ENCODE results near the gene FBXO22.

DNA sequence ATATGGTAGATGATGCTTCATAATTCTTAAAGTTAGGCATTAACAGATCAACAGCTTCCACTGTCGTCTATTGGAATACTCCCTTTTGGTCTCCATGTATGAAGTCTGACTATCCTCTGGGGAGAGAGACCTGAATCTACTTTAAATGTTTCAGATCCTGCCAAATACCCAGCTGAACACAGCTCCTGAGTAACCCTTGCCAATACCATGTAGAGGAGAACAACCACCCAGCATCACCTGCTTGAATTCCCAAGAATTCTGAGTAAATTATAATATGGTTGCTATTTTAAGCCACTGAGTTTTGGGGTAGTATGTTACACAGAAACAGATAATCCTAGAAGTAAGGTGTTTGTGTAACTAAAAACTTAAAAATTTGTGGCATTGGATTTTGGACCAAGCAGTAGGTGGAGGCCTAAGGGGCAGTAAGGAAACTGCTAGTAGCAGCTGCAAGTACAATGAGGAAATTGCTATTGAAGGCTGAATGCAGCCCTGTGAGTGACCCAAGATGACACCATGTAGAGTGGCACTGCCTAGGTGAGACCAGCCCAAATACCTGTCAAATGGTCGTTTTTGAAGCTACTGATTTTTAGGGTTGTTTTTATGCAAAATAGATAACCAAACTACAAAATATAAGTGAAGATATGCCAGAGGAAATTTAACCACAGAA, 77.6 kb downstream of the FBXO22 start:
- TF ChIP-seq, protein P1, sequence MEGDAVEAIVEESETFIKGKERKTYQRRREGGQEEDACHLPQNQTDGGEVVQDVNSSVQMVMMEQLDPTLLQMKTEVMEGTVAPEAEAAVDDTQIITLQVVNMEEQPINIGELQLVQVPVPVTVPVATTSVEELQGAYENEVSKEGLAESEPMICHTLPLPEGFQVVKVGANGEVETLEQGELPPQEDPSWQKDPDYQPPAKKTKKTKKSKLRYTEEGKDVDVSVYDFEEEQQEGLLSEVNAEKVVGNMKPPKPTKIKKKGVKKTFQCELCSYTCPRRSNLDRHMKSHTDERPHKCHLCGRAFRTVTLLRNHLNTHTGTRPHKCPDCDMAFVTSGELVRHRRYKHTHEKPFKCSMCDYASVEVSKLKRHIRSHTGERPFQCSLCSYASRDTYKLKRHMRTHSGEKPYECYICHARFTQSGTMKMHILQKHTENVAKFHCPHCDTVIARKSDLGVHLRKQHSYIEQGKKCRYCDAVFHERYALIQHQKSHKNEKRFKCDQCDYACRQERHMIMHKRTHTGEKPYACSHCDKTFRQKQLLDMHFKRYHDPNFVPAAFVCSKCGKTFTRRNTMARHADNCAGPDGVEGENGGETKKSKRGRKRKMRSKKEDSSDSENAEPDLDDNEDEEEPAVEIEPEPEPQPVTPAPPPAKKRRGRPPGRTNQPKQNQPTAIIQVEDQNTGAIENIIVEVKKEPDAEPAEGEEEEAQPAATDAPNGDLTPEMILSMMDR (conservative IDR thresholded peaks at IDR 0.05 in 1 of 2, IDR thresholded peaks at IDR 0.05 in 1 of 2; ENCODE audit: low read depth in 1 of 2, low read length in 2 of 2) = no peak
- TF ChIP-seq EZH2 (IDR thresholded peaks at IDR 0.05; ENCODE audit: low read length, missing control alignments) = no peak
